HepG2 (cell line): ENCODE data around the gene RNF126. TPM values are rescaled to one million over a fixed set of nuclear protein-coding genes. Genes with fewer than 3 reads are reported as not detected.
A peak's percentile ranks its signal among the peaks of the same experiment; 100 is the strongest.

Experiments used
- ATAC-seq: fragments of 200-7000 bp; cut with Tn5 transposase; 3 replicates; pipeline ENCODE4 v1.9.1; 2020; ENCODE audit warnings: mild to moderate bottlenecking, moderate library complexity
- BruUV-seq: library from RNA; stranded (reverse); fragments of 400-500 nt; replicated peaks from 2 replicates; lab custom pipeline; 2021; lab: Mats Ljungman, UMichigan
- CTCF ChIA-PET: fragments of 300-600 bp; formaldehyde crosslinking; extraction: SDS; loops from one replicate; lab custom pipeline; 2021; ENCODE audit warnings: low total read pairs, inconsistent platforms, low intra/inter-chr PET ratio; lab: Yijun Ruan, JAX
- POLR2A ChIA-PET: fragments of 350-600 bp; sonication (Branson Sonifier 250); formaldehyde crosslinking; loops from one replicate; lab custom pipeline; 2020; ENCODE audit warnings: antibody characterized with exemption, inconsistent platforms; lab: Yijun Ruan, JAX
- DNase-seq: peaks from one replicate; pipeline ENCODE4 v3.0.0-alpha.2; 2015; ENCODE audit warnings: low spot score
- FAIRE-seq: peaks from 3 replicates; lab custom pipeline; 2011; peaks lifted over from hg19 to GRCh38; lab: Jason Lieb, UNC
- H2AFZ ChIP-seq: one replicate; pipeline ENCODE4 v1.6.1; 2011; ENCODE audit warnings: low read length, inconsistent platforms
- H3K27ac ChIP-seq: fragments of 300-600 bp; 3 replicates; pipeline ENCODE4 v1.8.0; 2011; ENCODE audit warnings: mixed run types, mild to moderate bottlenecking, mixed read lengths, low read length, inconsistent platforms; ENCODE audit not compliant: insufficient read depth; ENCODE audit errors: extremely low read length
- H3K27me3 ChIP-seq, 2 experiments: fragments of 200-600 bp in 1 of 2; 2 replicates in 1 of 2; 3 replicates in 1 of 2; pipeline versions ENCODE4 v1.6.0 to v1.8.0; 2011; ENCODE audit warnings: low read length in 2 of 2, mild to moderate bottlenecking in 2 of 2, moderate library complexity in 2 of 2, inconsistent platforms in 1 of 2; ENCODE audit not compliant: insufficient read depth in 2 of 2, control insufficient read depth in 1 of 2
- H3K36me3 ChIP-seq, 2 experiments: fragments of 200-600 bp in 1 of 2; replicated peaks in 1 of 2; 2 replicates in 1 of 2; 3 replicates in 1 of 2; pipeline versions ENCODE4 v1.5.1 to v1.8.0; 2011; ENCODE audit warnings: low read length in 2 of 2, inconsistent platforms in 1 of 2; ENCODE audit not compliant: insufficient read depth in 2 of 2, control insufficient read depth in 1 of 2
- H3K4me1 ChIP-seq: 2 replicates; pipeline ENCODE4 v1.5.1; 2012; ENCODE audit warnings: low read length, inconsistent platforms; ENCODE audit not compliant: insufficient read depth
- H3K4me2 ChIP-seq: 2 replicates; pipeline ENCODE4 v1.6.0; 2011; ENCODE audit warnings: low read depth, low read length, inconsistent platforms
- H3K4me3 ChIP-seq, 3 experiments: fragments of 200-600 bp in 1 of 3; sonication (generic), shearing (Covaris generic) in 1 of 3; replicated peaks in 1 of 3; 2 replicates each; pipeline ENCODE4 v1.5.1; 2011 to 2016; ENCODE audit warnings: low read length in 3 of 3, inconsistent platforms in 2 of 3, low read depth in 2 of 3, mild to moderate bottlenecking in 2 of 3, control low read depth in 1 of 3, mixed read lengths in 1 of 3; ENCODE audit not compliant: insufficient read depth in 1 of 3
- H3K79me2 ChIP-seq: one replicate; pipeline ENCODE4 v1.6.1; 2011; ENCODE audit warnings: low read length, inconsistent platforms; ENCODE audit not compliant: insufficient read depth
- H3K9ac ChIP-seq: 2 replicates; pipeline ENCODE4 v1.6.0; 2011; ENCODE audit warnings: mild to moderate bottlenecking, low read depth, low read length, inconsistent platforms; ENCODE audit not compliant: insufficient read depth
- H3K9me3 ChIP-seq: 2 replicates; pipeline ENCODE4 v1.5.1; 2012; ENCODE audit warnings: mild to moderate bottlenecking, low read length
- H4K20me1 ChIP-seq: 2 replicates; pipeline ENCODE4 v1.6.0; 2011; ENCODE audit warnings: inconsistent platforms, mild to moderate bottlenecking, low read length, moderate library complexity; ENCODE audit not compliant: insufficient read depth
- GFI1 ChIP-seq: sonication (generic); formaldehyde crosslinking; IDR thresholded peaks from 2 replicates; pipeline ENCODE4 v1.5.0; 2020; ENCODE audit warnings: missing genetic modification reagents, mild to moderate bottlenecking, borderline replicate concordance
- IKZF4 ChIP-seq: sonication (generic); formaldehyde crosslinking; IDR thresholded peaks from 2 replicates; pipeline ENCODE4 v1.5.1; 2020; ENCODE audit warnings: borderline replicate concordance, mild to moderate bottlenecking, low read depth, missing genetic modification reagents; ENCODE audit errors: not compliant biosample characterization
- KMT2A ChIP-seq: sonication (generic); formaldehyde crosslinking; IDR thresholded peaks from 2 replicates; pipeline ENCODE4 v1.4.0; 2020; ENCODE audit warnings: missing genetic modification reagents
- MYC ChIP-seq: sonication (generic); formaldehyde crosslinking; IDR thresholded peaks from 2 replicates; pipeline ENCODE4 v1.9.0; 2021; ENCODE audit warnings: missing genetic modification reagents, borderline replicate concordance
- NCOA5 ChIP-seq: sonication (generic); formaldehyde crosslinking; IDR thresholded peaks from 2 replicates; pipeline ENCODE4 v1.4.0; 2020; ENCODE audit warnings: missing genetic modification reagents
- PCBP1 ChIP-seq: fragments of 200-400 bp; formaldehyde crosslinking; IDR thresholded peaks from 2 replicates; pipeline ENCODE4 v1.6.1; 2017; ENCODE audit warnings: mild to moderate bottlenecking, low read depth, low read length, borderline replicate concordance
- PRDM10 ChIP-seq: sonication (generic); formaldehyde crosslinking; IDR thresholded peaks from 2 replicates; pipeline ENCODE4 v1.4.0; 2020; ENCODE audit warnings: low read depth, missing genetic modification reagents
- SAP130 ChIP-seq: IDR thresholded peaks from 2 replicates; pipeline ENCODE4 v1.6.1; 2016; ENCODE audit warnings: low read depth
- UBTF ChIP-seq: sonication (generic); formaldehyde crosslinking; IDR thresholded peaks from 2 replicates; pipeline ENCODE4 v1.4.0; 2020; ENCODE audit warnings: mild to moderate bottlenecking, missing genetic modification reagents
- ZMYM4 ChIP-seq: sonication (generic); formaldehyde crosslinking; IDR thresholded peaks from 2 replicates; pipeline ENCODE4 v1.8.1; 2023; ENCODE audit warnings: mild to moderate bottlenecking, missing genetic modification reagents
- ZNF124 ChIP-seq: sonication (generic); formaldehyde crosslinking; IDR thresholded peaks from 2 replicates; pipeline ENCODE4 v1.4.0; 2020; ENCODE audit warnings: missing genetic modification reagents
- ZNF350 ChIP-seq: sonication (generic); formaldehyde crosslinking; IDR thresholded peaks from 2 replicates; pipeline ENCODE4 v1.4.0; 2020; ENCODE audit warnings: mild to moderate bottlenecking, low read depth, missing genetic modification reagents, borderline replicate concordance
- ZNF362 ChIP-seq: sonication (generic); formaldehyde crosslinking; IDR thresholded peaks from 2 replicates; pipeline ENCODE4 v1.4.0; 2020; ENCODE audit warnings: missing genetic modification reagents, mild to moderate bottlenecking, borderline replicate concordance
- ZNF782 ChIP-seq: sonication (generic); formaldehyde crosslinking; IDR thresholded peaks from 2 replicates; pipeline ENCODE4 v1.4.0; 2020; ENCODE audit warnings: missing genetic modification reagents, mild to moderate bottlenecking, borderline replicate concordance
- ZSCAN25 ChIP-seq: sonication (generic); formaldehyde crosslinking; IDR thresholded peaks from 2 replicates; pipeline ENCODE4 v1.8.0; 2022; ENCODE audit warnings: mild to moderate bottlenecking, missing genetic modification reagents
- WGBS: methylation state at CpG from one replicate; pipeline ENCODE4 v1.1.6; 2017; ENCODE audit warnings: low lambda C conversion rate; 5-methylcytosine and 5-hydroxymethylcytosine counted together
- in situ Hi-C: cut with HindIII; loops from 2 replicates; pipeline ENCODE4 v1.10.0; 2017; ENCODE audit warnings: low pct_unique_long_range_greater_than_20kb; ENCODE audit not compliant: extremely low pct_ligation_motif_present
- intact Hi-C: fragments of 100-400 bp; cut with micrococcal nuclease; formaldehyde crosslinking; loops from one replicate; pipeline ENCODE4 v1.10.0; 2022; ENCODE audit not compliant: unreplicated experiment
- polyA plus RNA-seq, 8 experiments: library from polyadenylated mRNA; depleted of rRNA in 3 of 8; stranded (reverse) in 7 of 8; unstranded in 1 of 8; fragments of >200 nt; fragmentation: Illumina TruSeq in 4 of 8; extraction: Trizol in 4 of 8; gene quantifications; 2 replicates each; pipeline versions ENCODE4 v1.2.1 to v1.2.3, GENCODE V29; 2011 to 2016; ENCODE audit warnings: low read depth in 4 of 8, missing spikeins in 1 of 8, mixed read lengths in 1 of 8; ENCODE audit not compliant: insufficient read depth in 1 of 8
- total RNA-seq, 5 experiments: library from RNA; depleted of rRNA; stranded (reverse); fragments of >200 nt; fragmentation: Illumina TruSeq; extraction: Trizol; gene quantifications; 2 replicates each; pipeline ENCODE4 v1.2.3, GENCODE V29; 2016; ENCODE audit warnings: low read depth in 1 of 5

RNF126 gene
- total and polyA plus RNA-seq, 2 of the 13 experiments (the other 11 are each of a cell fraction or from before 2014, with no cell fraction given): 23.2 to 34.0 TPM

- H3K36me3 ChIP-seq: no peaks in the 10 kb centered on the region
- FAIRE-seq: peak; percentile 42
- peaks cover 29% of the 10 kb centered on the region for H3K79me2 ChIP-seq
- POLR2A ChIA-PET: interaction anchor here (0.7 kb wide), 1 partner anchor 11 kb away, joined by 7 read pairs; no protein-coding TSS in a partner anchor
- peaks cover 53% of the 10 kb centered on the region for H3K4me1 ChIP-seq
- in situ Hi-C loops: loop anchor here (5.0 kb wide), 1 partner anchor 67 kb away; no protein-coding TSS in a partner anchor
- H3K9ac ChIP-seq: no peak overlapping the region
- H3K27ac ChIP-seq: no peak overlapping the region
- CTCF ChIA-PET: interaction anchor here (1.0 to 1.7 kb wide), 6 partner anchors 15 to 81 kb away, joined by 3 to 25 read pairs (median 4); partner anchors contain the start of gene PALM
- H3K9me3 ChIP-seq: no peaks in the 10 kb centered on the region; the same call in 1 of the 2 replicates
- H4K20me1 ChIP-seq: peaks cover 15% of the 10 kb centered on the region
- H3K27me3 ChIP-seq: no peaks in the 10 kb centered on the region; a peak in 1 of 5 replicates
- ATAC-seq: peak; percentile 6
- intact Hi-C loops: loop anchor here (10.0 kb wide), 2 partner anchors 80 to 260 kb away; partner anchors contain the start of genes ARID3A and HCN2
- peak overlapping the region; percentile 76 for H3K4me2 ChIP-seq
- H3K4me3 ChIP-seq: peak overlapping the region in 1 of 3 experiments; percentile 51; a peak in 1 of 6 replicates
- BruUV-seq: no TSS peak
- H2AFZ ChIP-seq: peak overlapping the region; percentile 20
- peak; percentile 74 for DNase-seq
- WGBS: 10% methylated on average over 8 of the region's 24 CpGs
- TF ChIP-seq MYC (CRISPR knock-in tag): peak; percentile 49; the same call in 1 of the 2 replicates
- TF ChIP-seq ZNF782 (CRISPR knock-in tag): no peak
- TF ChIP-seq ZNF362 (CRISPR knock-in tag): peak; percentile 63; the same call in 1 of the 2 replicates
- TF ChIP-seq GFI1 (CRISPR knock-in tag): peak; percentile 60; the same call in 1 of the 2 replicates
- peak; percentile 93 for TF ChIP-seq ZSCAN25
- TF ChIP-seq ZNF350 (CRISPR knock-in tag): peak; percentile 37; the same call in 1 of the 2 replicates
- no peak for TF ChIP-seq NCOA5
- peak; percentile 23 for TF ChIP-seq UBTF (CRISPR knock-in tag)
- peak; percentile 49; the same call in 1 of the 2 replicates for TF ChIP-seq ZNF124 (CRISPR knock-in tag)
- TF ChIP-seq IKZF4 (CRISPR knock-in tag): no peak
- TF ChIP-seq KMT2A (CRISPR knock-in tag): 0 out of 2 replicates have a peak, but pooled peaks have one; percentile 50
- TF ChIP-seq ZMYM4 (CRISPR knock-in tag): peak; percentile 67; the same call in 1 of the 2 replicates
- TF ChIP-seq SAP130: peak; percentile 63
- TF ChIP-seq PRDM10 (CRISPR knock-in tag): peak; percentile 77; the same call in 1 of the 2 replicates
- peak; percentile 79; the same call in 1 of the 2 replicates for TF ChIP-seq PCBP1
Observed at GRCh38 chr19:664913-665443, 2.0 kb upstream of the RNF126 start.
